HCT116 (cell line): Measurements from ENCODE around the gene MCCD1. TPM values are rescaled to one million over a fixed set of nuclear protein-coding genes. Genes with fewer than 3 reads are reported as not detected.

Source experiments
- ATAC-seq: fragments of 200-7000 bp; cut with Tn5 transposase; 2 replicates; pipeline ENCODE4 v1.9.1; 2020; ENCODE audit warnings: mild to moderate bottlenecking, moderate library complexity
- BruUV-seq: library from RNA; stranded (reverse); fragments of 400-500 nt; replicated peaks from 2 replicates; lab custom pipeline; 2021; lab: Mats Ljungman, UMichigan
- CTCF ChIA-PET: fragments of 300-600 bp; sonication (Branson Sonifier 250); formaldehyde crosslinking; loops from one replicate; lab custom pipeline; 2021; ENCODE audit warnings: antibody characterized with exemption; lab: Charles Lee
- POLR2A ChIA-PET: fragments of 300-600, 350-600 bp; sonication (Branson Sonifier 250); formaldehyde crosslinking; loops from one replicate; lab custom pipeline; 2021; ENCODE audit warnings: antibody characterized with exemption; lab: Charles Lee
- RAD21 ChIA-PET, 2 experiments: fragments of 300-600 bp; sonication (Branson Sonifier 250); formaldehyde crosslinking; loops; one replicate each; lab custom pipeline; 2023; ENCODE audit warnings: low total read pairs in 2 of 2; ENCODE audit not compliant: uncharacterized antibody in 2 of 2, unreplicated experiment in 2 of 2, low non-redundant PET in 1 of 2; lab: Charles Lee
- DNase-seq: peaks from one replicate; pipeline ENCODE4 v3.0.0-alpha.2; 2010; ENCODE audit warnings: low read depth, low spot score
- H2AFZ ChIP-seq: fragments of 200-600 bp; shearing (Covaris generic), sonication (generic); 2 replicates; pipeline ENCODE4 v1.6.1; 2017; ENCODE audit warnings: low read depth, mixed run types, mixed read lengths, antibody characterized with exemption, low read length; ENCODE audit not compliant: poor library complexity, severe bottlenecking
- H3K27ac ChIP-seq: 2 replicates; pipeline ENCODE4 v1.5.1; 2012; ENCODE audit warnings: low read depth, low read length
- H3K27me3 ChIP-seq: fragments of 200-600 bp; sonication (generic); 2 replicates; pipeline ENCODE4 v1.6.1; 2016; ENCODE audit warnings: mixed run types, low read length, mixed read lengths; ENCODE audit not compliant: insufficient read depth
- H3K36me3 ChIP-seq, 2 experiments: fragments of 200-500 bp in 1 of 2; fragments of 200-600 bp in 1 of 2; sonication (Bioruptor generic) in 1 of 2; sonication (generic) in 1 of 2; 2 replicates each; pipeline versions ENCODE4 v1.5.1 to v1.6.1; 2014 to 2016; ENCODE audit warnings: low read length in 2 of 2, inconsistent platforms in 1 of 2, mixed read lengths in 1 of 2, mixed run types in 1 of 2; ENCODE audit not compliant: insufficient read depth in 2 of 2, control insufficient read depth in 1 of 2
- H3K4me1 ChIP-seq, 2 experiments: fragments of 200-600 bp in 1 of 2; sonication (generic) in 1 of 2; 2 replicates each; pipeline versions ENCODE4 v1.5.1 to v1.6.1; 2012 to 2017; ENCODE audit warnings: low read length in 2 of 2, inconsistent platforms in 1 of 2, mild to moderate bottlenecking in 1 of 2, mixed read lengths in 1 of 2, mixed run types in 1 of 2, moderate library complexity in 1 of 2; ENCODE audit not compliant: insufficient read depth in 2 of 2, control insufficient read depth in 1 of 2
- H3K4me2 ChIP-seq: fragments of 200-600 bp; sonication (generic); 2 replicates; pipeline ENCODE4 v1.6.1; 2017; ENCODE audit warnings: mixed run types, low read length, mixed read lengths
- H3K4me3 ChIP-seq, 2 experiments: fragments of 200-600 bp in 1 of 2; sonication (generic) in 1 of 2; replicated peaks in 1 of 2; 2 replicates each; pipeline ENCODE4 v1.5.1; 2011 to 2016; ENCODE audit warnings: low read length in 2 of 2, control low read depth in 1 of 2, low read depth in 1 of 2, mild to moderate bottlenecking in 1 of 2, mixed read lengths in 1 of 2, mixed run types in 1 of 2
- H3K79me2 ChIP-seq: fragments of 200-600 bp; sonication (generic); 2 replicates; pipeline ENCODE4 v1.6.1; 2017; ENCODE audit warnings: mild to moderate bottlenecking, mixed run types, low read length, moderate library complexity, mixed read lengths; ENCODE audit not compliant: insufficient read depth
- H3K9ac ChIP-seq: fragments of 200-600 bp; sonication (generic); 2 replicates; pipeline ENCODE4 v1.6.1; 2016; ENCODE audit warnings: low read length, mixed read lengths
- H3K9me2 ChIP-seq: fragments of 200-600 bp; sonication (generic), shearing (Covaris generic); 2 replicates; pipeline ENCODE4 v1.6.1; 2017; ENCODE audit warnings: mixed run types, mild to moderate bottlenecking, moderate library complexity; ENCODE audit not compliant: insufficient read depth
- H3K9me3 ChIP-seq, 2 experiments: fragments of 200-500 bp in 1 of 2; fragments of 200-600 bp in 1 of 2; sonication (Bioruptor generic) in 1 of 2; sonication (generic) in 1 of 2; 2 replicates each; pipeline ENCODE4 v1.6.1; 2014 to 2017; ENCODE audit warnings: low read length in 2 of 2, mixed read lengths in 2 of 2, inconsistent platforms in 1 of 2, low read depth in 1 of 2, mild to moderate bottlenecking in 1 of 2, mixed run types in 1 of 2, moderate library complexity in 1 of 2; ENCODE audit not compliant: control insufficient read depth in 1 of 2, insufficient read depth in 1 of 2
- H4K20me1 ChIP-seq: fragments of 200-600 bp; sonication (generic), shearing (Covaris generic); 2 replicates; pipeline ENCODE4 v1.6.1; 2017; ENCODE audit warnings: mixed run types, mild to moderate bottlenecking, moderate library complexity; ENCODE audit not compliant: insufficient read depth
- ATF3 ChIP-seq: IDR thresholded peaks from 2 replicates; pipeline ENCODE4 v1.6.1; 2012
- CBX3 ChIP-seq: IDR thresholded peaks from 2 replicates; pipeline ENCODE4 v1.6.1; 2012; ENCODE audit warnings: low read depth
- CEBPB ChIP-seq: IDR thresholded peaks from 2 replicates; pipeline ENCODE4 v1.6.1; 2012; ENCODE audit warnings: low read depth
- ELF1 ChIP-seq: IDR thresholded peaks from 2 replicates; pipeline ENCODE4 v1.6.1; 2012; ENCODE audit warnings: low read depth, borderline replicate concordance
- EZH2phosphoT487 ChIP-seq: fragments of 200-600 bp; IDR thresholded peaks from 2 replicates; pipeline ENCODE4 v1.6.1; 2018; ENCODE audit warnings: antibody characterized with exemption, borderline replicate concordance
- FOSL1 ChIP-seq: IDR thresholded peaks from 2 replicates; pipeline ENCODE4 v1.6.1; 2012; ENCODE audit warnings: low read depth
- JUND ChIP-seq: IDR thresholded peaks from 2 replicates; pipeline ENCODE4 v1.6.1; 2012
- MAX ChIP-seq: IDR thresholded peaks from 2 replicates; pipeline ENCODE4 v1.6.1; 2012
- POLR2A ChIP-seq: IDR thresholded peaks from 2 replicates; pipeline ENCODE4 v1.7.0; 2011; ENCODE audit warnings: borderline replicate concordance; ENCODE audit not compliant: insufficient read depth, insufficient read length; ENCODE audit errors: extremely low read depth
- POLR2AphosphoS5 ChIP-seq: IDR thresholded peaks from 2 replicates; pipeline ENCODE4 v1.6.1; 2011; ENCODE audit warnings: mild to moderate bottlenecking, low read depth, low read length, moderate library complexity
- RAD21 ChIP-seq: IDR thresholded peaks from 2 replicates; pipeline ENCODE4 v1.6.1; 2012; ENCODE audit warnings: low read depth, mild to moderate bottlenecking
- REST ChIP-seq: IDR thresholded peaks from 2 replicates; pipeline ENCODE4 v1.6.1; 2012; ENCODE audit warnings: low read depth
- SIN3A ChIP-seq: IDR thresholded peaks from 2 replicates; pipeline ENCODE4 v1.6.1; 2012; ENCODE audit warnings: low read depth
- SP1 ChIP-seq: IDR thresholded peaks from 2 replicates; pipeline ENCODE4 v1.6.1; 2012; ENCODE audit warnings: low read depth
- TCF7L2 ChIP-seq: IDR thresholded peaks from 2 replicates; pipeline ENCODE4 v1.7.0; 2011; ENCODE audit warnings: borderline replicate concordance, inconsistent platforms; ENCODE audit not compliant: insufficient read depth, insufficient read length; ENCODE audit errors: extremely low read depth
- ZBTB33 ChIP-seq: IDR thresholded peaks from 2 replicates; pipeline ENCODE4 v1.6.1; 2011; ENCODE audit warnings: mild to moderate bottlenecking, low read length, moderate library complexity; ENCODE audit not compliant: insufficient replicate concordance; ENCODE audit errors: extremely low read depth
- ZFX ChIP-seq: fragments of 450-650 bp; IDR thresholded peaks from 2 replicates; pipeline ENCODE4 v1.6.1; 2017
- ZNF274 ChIP-seq: fragments of 200-500 bp; sonication (Bioruptor generic); IDR thresholded peaks from 2 replicates; pipeline ENCODE4 v1.6.1; 2014; ENCODE audit warnings: mild to moderate bottlenecking, low read depth, low read length, inconsistent platforms
- intact Hi-C: fragments of 100-400 bp; cut with micrococcal nuclease; formaldehyde crosslinking; loops from 2 replicates; pipeline ENCODE4 v1.10.0; 2022
- total RNA-seq: library from RNA; stranded (reverse); gene quantifications from one replicate; pipeline ENCODE4 v1.2.1, GENCODE V29; 2021; ENCODE audit not compliant: unreplicated experiment

MCCD1 gene
- total RNA-seq, 1 experiment from 2014 or later, result not detected

GRCh38 chr6:31525553-31525931 is 3.2 kb upstream of the MCCD1 start:
- intact Hi-C loops, result no loop called here
- ChIA-PET CTCF (no interaction called here), RAD21 (no interaction called here), POLR2A (interaction anchor here (1.9 kb wide), 1 partner anchor 16 kb away, joined by 4 read pairs; the partner anchor contains the start of gene DDX39B)
- Histone ChIP-seq H3K27me3 (no peaks in the 10 kb centered on the region), H4K20me1 (0 out of 2 replicates have a peak, but pooled peaks cover 4% of the 10 kb centered on the region), H3K9ac (no peak overlapping the region), H3K4me2 (no peak overlapping the region), H3K9me3 (no peaks in the 10 kb centered on the region), H2AFZ (no peak overlapping the region), H3K4me3 (no peak overlapping the region), H3K79me2 (no peaks in the 10 kb centered on the region), H3K36me3 (peaks cover 3 to 4% of the 10 kb centered on the region in 2 experiments; a peak in 2 of 4 replicates), H3K9me2 (no peaks in the 10 kb centered on the region), H3K4me1 (no peaks in the 10 kb centered on the region; a peak in 1 of 4 replicates), H3K27ac (no peak overlapping the region)
- BruUV-seq, result no TSS peak
- ATAC-seq (no peak), DNase-seq (no peak)
- TF ChIP-seq POLR2A, result no peak
- TF ChIP-seq CEBPB, result no peak
- no peak for TF ChIP-seq ATF3
- TF ChIP-seq JUND, result no peak
- TF ChIP-seq EZH2phosphoT487, result no peak
- TF ChIP-seq ZFX, result no peak
- no peak for TF ChIP-seq TCF7L2
- no peak for TF ChIP-seq SP1
- TF ChIP-seq ZNF274, result no peak
- TF ChIP-seq RAD21, result no peak
- TF ChIP-seq MAX, result no peak
- TF ChIP-seq SIN3A, result no peak
- TF ChIP-seq REST, result no peak
- TF ChIP-seq FOSL1, result no peak
- no peak for TF ChIP-seq CBX3
- TF ChIP-seq ELF1, result no peak
- no peak for TF ChIP-seq ZBTB33
- no peak for TF ChIP-seq POLR2AphosphoS5
